Hepatocyte (in vitro differentiated cells): ENCODE measurements around the gene C2orf81. TPM values are rescaled to one million over a fixed set of nuclear protein-coding genes. Genes with fewer than 3 reads are reported as not detected.

Experiments used
- DNase-seq: peaks from one replicate; pipeline ENCODE4 v3.0.0-alpha.2; 2016; ENCODE audit warnings: low spot score
- H2AFZ ChIP-seq: fragments of 200-600 bp; sonication (generic); 2 replicates; pipeline ENCODE4 v1.6.0; 2016; ENCODE audit warnings: antibody characterized with exemption, mild to moderate bottlenecking
- H3K27ac ChIP-seq: fragments of 200-600 bp; sonication (generic); 2 replicates; pipeline ENCODE4 v1.5.1; 2016; ENCODE audit warnings: mild to moderate bottlenecking
- H3K27me3 ChIP-seq: fragments of 200-600 bp; sonication (generic); 2 replicates; pipeline ENCODE4 v1.6.1; 2016
- H3K36me3 ChIP-seq: fragments of 200-600 bp; sonication (generic); replicated peaks from 2 replicates; pipeline ENCODE4 v1.5.1; 2016; ENCODE audit warnings: low read depth; ENCODE audit not compliant: insufficient read depth
- H3K4me1 ChIP-seq: fragments of 200-600 bp; sonication (generic); 2 replicates; pipeline ENCODE4 v1.5.1; 2016; ENCODE audit warnings: mild to moderate bottlenecking, moderate library complexity; ENCODE audit not compliant: insufficient read depth
- H3K4me2 ChIP-seq: fragments of 200-600 bp; sonication (generic); 2 replicates; pipeline ENCODE4 v1.6.0; 2016
- H3K4me3 ChIP-seq: fragments of 200-600 bp; sonication (generic); 2 replicates; pipeline ENCODE4 v1.5.1; 2016; ENCODE audit warnings: mild to moderate bottlenecking
- H3K79me2 ChIP-seq: fragments of 200-600 bp; sonication (generic); 2 replicates; pipeline ENCODE4 v1.6.0; 2017; ENCODE audit warnings: mild to moderate bottlenecking
- H3K9me2 ChIP-seq: fragments of 200-600 bp; sonication (generic); replicated peaks from 2 replicates; pipeline ENCODE4 v1.6.0; 2017; ENCODE audit warnings: mild to moderate bottlenecking; ENCODE audit not compliant: insufficient read depth
- H3K9me3 ChIP-seq: fragments of 200-600 bp; sonication (generic); 2 replicates; pipeline ENCODE4 v1.5.1; 2016; ENCODE audit warnings: low read depth, mild to moderate bottlenecking
- H4K20me1 ChIP-seq: fragments of 200-600 bp; sonication (generic); 2 replicates; pipeline ENCODE4 v1.6.0; 2016; ENCODE audit warnings: mild to moderate bottlenecking; ENCODE audit not compliant: insufficient read depth, poor library complexity, severe bottlenecking
- CTCF ChIP-seq: fragments of 200-600 bp; sonication (generic); IDR thresholded peaks from 2 replicates; pipeline ENCODE4 v1.5.1; 2016; ENCODE audit warnings: antibody characterized with exemption, mild to moderate bottlenecking; ENCODE audit not compliant: poor library complexity
- EZH2 ChIP-seq: fragments of 200-600 bp; sonication (generic); IDR thresholded peaks from 2 replicates; pipeline ENCODE4 v1.6.1; 2016; ENCODE audit warnings: antibody characterized with exemption, mild to moderate bottlenecking, borderline replicate concordance
- EZH2phosphoT487 ChIP-seq: fragments of 200-600 bp; sonication (generic); IDR thresholded peaks from one replicate; pipeline ENCODE4 v1.6.1; 2018; ENCODE audit warnings: antibody characterized with exemption, mild to moderate bottlenecking, low read depth, moderate library complexity; ENCODE audit not compliant: unreplicated experiment, severe bottlenecking
- WGBS: methylation state at CpG from one replicate; pipeline ENCODE4 v1.1.6; 2016; ENCODE audit warnings: low lambda C conversion rate; ENCODE audit errors: missing lambda C conversion rate; 5-methylcytosine and 5-hydroxymethylcytosine counted together
- polyA plus RNA-seq: library from polyadenylated mRNA; unstranded; fragments of >200 nt; fragmentation: Nextera tagmentation; extraction: Ambion mirVana; gene quantifications from 2 replicates; pipeline ENCODE4 v1.2.1, GENCODE V29; 2016
- total RNA-seq: library from RNA; depleted of rRNA; stranded (reverse); fragments of >200 nt; gene quantifications from 2 replicates; pipeline ENCODE4 v1.2.3, GENCODE V29; 2014

The C2orf81 gene
- total and polyA plus RNA-seq, 2 experiments from 2014 or later: 0.37 to 0.76 TPM

- Histone ChIP-seq H4K20me1 (peaks cover 32% of the 10 kb centered on the region), H3K4me3 (peak overlapping the region; percentile 8), H3K4me2 (peak overlapping the region; percentile 86), H3K4me1 (peaks cover 20% of the 10 kb centered on the region), H3K79me2 (peaks cover 40% of the 10 kb centered on the region), H2AFZ (peak overlapping the region; percentile 50), H3K36me3 (no peaks in the 10 kb centered on the region), H3K9me2 (no peaks in the 10 kb centered on the region), H3K9me3 (no peaks in the 10 kb centered on the region), H3K27me3 (no peaks in the 10 kb centered on the region), H3K27ac (peak overlapping the region; percentile 98)
- 7% methylated on average over 33 of the region's 33 CpGs for WGBS
- DNase-seq: no peak
- no peak for TF ChIP-seq EZH2
- no peak for TF ChIP-seq EZH2phosphoT487
- no peak for TF ChIP-seq CTCF
Observed at GRCh38 chr2:74441170-74441689, 19.8 kb upstream of the C2orf81 start.

GRCh38 chr2:74440378-74441169, 19.2 kb upstream of the C2orf81 start:
- Histone ChIP-seq H3K27me3 (no peaks in the 10 kb centered on the region), H3K4me2 (peak overlapping the region; percentile 86), H3K36me3 (no peaks in the 10 kb centered on the region), H3K27ac (peak overlapping the region; percentile 98), H3K79me2 (peaks cover 47% of the 10 kb centered on the region), H3K9me3 (no peaks in the 10 kb centered on the region), H3K4me3 (peak overlapping the region; percentile 24), H4K20me1 (peaks cover 32% of the 10 kb centered on the region), H2AFZ (peak overlapping the region; percentile 50), H3K4me1 (peaks cover 20% of the 10 kb centered on the region), H3K9me2 (no peaks in the 10 kb centered on the region)
- peak; percentile 97 for DNase-seq
- TF ChIP-seq EZH2phosphoT487: no peak
- TF ChIP-seq EZH2: no peak
- TF ChIP-seq CTCF: no peak
- WGBS: 6% methylated on average over 35 of the region's 45 CpGs

- Histone ChIP-seq H3K9me3 (no peaks in the 10 kb centered on the region), H2AFZ (peak overlapping the region; percentile 8), H3K4me1 (peaks cover 20% of the 10 kb centered on the region), H3K27me3 (no peaks in the 10 kb centered on the region), H3K36me3 (no peaks in the 10 kb centered on the region), H4K20me1 (peaks cover 33% of the 10 kb centered on the region), H3K79me2 (peaks cover 54% of the 10 kb centered on the region), H3K4me2 (peak overlapping the region; percentile 86), H3K27ac (peak overlapping the region; percentile 98), H3K9me2 (no peaks in the 10 kb centered on the region), H3K4me3 (peak overlapping the region; percentile 24)
- WGBS: 10% methylated on average over 14 of the region's 14 CpGs
- DNase-seq: peak; percentile 75
- TF ChIP-seq EZH2phosphoT487 (no peak), CTCF (no peak), EZH2 (no peak)
Observed at GRCh38 chr2:74439803-74440377, 18.5 kb upstream of the C2orf81 start.
